HEK293 (cell line): ENCODE data around the gene CSPG4.
"Not testable (repeated sequence)": the region's sequence is repeated elsewhere in the genome, so short reads cannot be mapped to it uniquely, and the experiment has no call there.

ENCODE experiments used
- ZNF133 ChIP-seq: fragments of 450-650 bp; formaldehyde crosslinking; IDR thresholded peaks from 2 replicates; pipeline ENCODE4 v1.5.1; 2016; ENCODE audit warnings: missing biosample characterization, missing genetic modification characterization
- ZNF645 ChIP-seq: fragments of 450-650 bp; formaldehyde crosslinking; IDR thresholded peaks from 2 replicates; pipeline ENCODE4; 2016; ENCODE audit warnings: missing biosample characterization, missing genetic modification characterization
- TF ChIP-seq, protein P1 (sequence below): fragments of 450-650 bp; formaldehyde crosslinking; IDR thresholded peaks from 2 replicates; pipeline ENCODE4 v1.5.1; 2016; ENCODE audit warnings: missing biosample characterization, missing genetic modification characterization
- TF ChIP-seq, protein P2 (sequence below): fragments of 450-650 bp; formaldehyde crosslinking; IDR thresholded peaks from 2 replicates; pipeline ENCODE4 v1.5.1; 2016; ENCODE audit warnings: missing biosample characterization, missing genetic modification characterization

- not testable (repeated sequence) for TF ChIP-seq ZNF645, ZNF133 (tag by site-specific recombination)
- TF ChIP-seq, protein P1, sequence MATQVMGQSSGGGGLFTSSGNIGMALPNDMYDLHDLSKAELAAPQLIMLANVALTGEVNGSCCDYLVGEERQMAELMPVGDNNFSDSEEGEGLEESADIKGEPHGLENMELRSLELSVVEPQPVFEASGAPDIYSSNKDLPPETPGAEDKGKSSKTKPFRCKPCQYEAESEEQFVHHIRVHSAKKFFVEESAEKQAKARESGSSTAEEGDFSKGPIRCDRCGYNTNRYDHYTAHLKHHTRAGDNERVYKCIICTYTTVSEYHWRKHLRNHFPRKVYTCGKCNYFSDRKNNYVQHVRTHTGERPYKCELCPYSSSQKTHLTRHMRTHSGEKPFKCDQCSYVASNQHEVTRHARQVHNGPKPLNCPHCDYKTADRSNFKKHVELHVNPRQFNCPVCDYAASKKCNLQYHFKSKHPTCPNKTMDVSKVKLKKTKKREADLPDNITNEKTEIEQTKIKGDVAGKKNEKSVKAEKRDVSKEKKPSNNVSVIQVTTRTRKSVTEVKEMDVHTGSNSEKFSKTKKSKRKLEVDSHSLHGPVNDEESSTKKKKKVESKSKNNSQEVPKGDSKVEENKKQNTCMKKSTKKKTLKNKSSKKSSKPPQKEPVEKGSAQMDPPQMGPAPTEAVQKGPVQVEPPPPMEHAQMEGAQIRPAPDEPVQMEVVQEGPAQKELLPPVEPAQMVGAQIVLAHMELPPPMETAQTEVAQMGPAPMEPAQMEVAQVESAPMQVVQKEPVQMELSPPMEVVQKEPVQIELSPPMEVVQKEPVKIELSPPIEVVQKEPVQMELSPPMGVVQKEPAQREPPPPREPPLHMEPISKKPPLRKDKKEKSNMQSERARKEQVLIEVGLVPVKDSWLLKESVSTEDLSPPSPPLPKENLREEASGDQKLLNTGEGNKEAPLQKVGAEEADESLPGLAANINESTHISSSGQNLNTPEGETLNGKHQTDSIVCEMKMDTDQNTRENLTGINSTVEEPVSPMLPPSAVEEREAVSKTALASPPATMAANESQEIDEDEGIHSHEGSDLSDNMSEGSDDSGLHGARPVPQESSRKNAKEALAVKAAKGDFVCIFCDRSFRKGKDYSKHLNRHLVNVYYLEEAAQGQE (tag by site-specific recombination), result not testable (repeated sequence)
- TF ChIP-seq, protein P2, sequence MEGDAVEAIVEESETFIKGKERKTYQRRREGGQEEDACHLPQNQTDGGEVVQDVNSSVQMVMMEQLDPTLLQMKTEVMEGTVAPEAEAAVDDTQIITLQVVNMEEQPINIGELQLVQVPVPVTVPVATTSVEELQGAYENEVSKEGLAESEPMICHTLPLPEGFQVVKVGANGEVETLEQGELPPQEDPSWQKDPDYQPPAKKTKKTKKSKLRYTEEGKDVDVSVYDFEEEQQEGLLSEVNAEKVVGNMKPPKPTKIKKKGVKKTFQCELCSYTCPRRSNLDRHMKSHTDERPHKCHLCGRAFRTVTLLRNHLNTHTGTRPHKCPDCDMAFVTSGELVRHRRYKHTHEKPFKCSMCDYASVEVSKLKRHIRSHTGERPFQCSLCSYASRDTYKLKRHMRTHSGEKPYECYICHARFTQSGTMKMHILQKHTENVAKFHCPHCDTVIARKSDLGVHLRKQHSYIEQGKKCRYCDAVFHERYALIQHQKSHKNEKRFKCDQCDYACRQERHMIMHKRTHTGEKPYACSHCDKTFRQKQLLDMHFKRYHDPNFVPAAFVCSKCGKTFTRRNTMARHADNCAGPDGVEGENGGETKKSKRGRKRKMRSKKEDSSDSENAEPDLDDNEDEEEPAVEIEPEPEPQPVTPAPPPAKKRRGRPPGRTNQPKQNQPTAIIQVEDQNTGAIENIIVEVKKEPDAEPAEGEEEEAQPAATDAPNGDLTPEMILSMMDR (tag by site-specific recombination), result not testable (repeated sequence)
Measured at GRCh38 chr15:75701071-75702003, 11.3 kb downstream of the CSPG4 start.
